ENCODE measurements around the gene S100A16.

S100A16 gene

DNA sequence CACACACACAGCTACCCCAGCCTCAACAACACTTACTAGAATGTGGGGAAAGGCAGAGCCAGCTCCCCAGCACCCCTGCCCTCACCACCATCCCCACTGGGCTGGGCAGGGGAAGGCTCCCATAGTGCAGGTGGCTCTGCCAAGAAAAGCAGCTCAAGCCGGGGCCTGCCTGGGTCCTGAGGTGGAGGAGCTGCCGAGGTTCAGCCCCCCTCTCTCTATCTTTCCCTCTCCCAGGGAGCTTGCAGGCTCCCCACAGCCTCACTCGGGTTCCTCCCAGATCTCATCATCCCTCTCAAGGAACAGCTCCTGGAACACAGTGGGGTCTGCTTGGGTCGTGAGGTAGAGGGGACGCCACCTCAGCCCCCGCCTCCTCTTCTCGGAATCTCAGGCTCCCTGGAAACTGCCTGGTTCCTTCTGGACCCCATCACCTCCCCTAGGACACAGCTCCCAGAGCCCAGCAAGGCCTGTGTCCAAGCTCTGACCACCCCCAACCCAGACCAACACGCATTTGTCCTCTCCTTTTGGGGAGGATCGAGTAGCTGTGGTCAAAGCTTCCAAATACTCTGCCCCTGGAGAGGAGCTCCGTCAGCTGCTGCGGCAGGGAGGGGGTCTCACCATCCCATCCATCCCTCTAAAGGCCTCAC is 704 bp downstream of the S100A16 start:
- H3K4me2 ChIP-seq (ENCODE audit: low read depth, low read length, poor library complexity, severe bottlenecking): no peak overlapping the region
- no peak overlapping the region for H3K4me3 ChIP-seq (ENCODE audit: low read length, poor library complexity, severe bottlenecking)
- H3K9me2 ChIP-seq (replicated peaks; ENCODE audit: low read depth, low read length): no peaks in the 10 kb centered on the region
- no peaks in the 10 kb centered on the region for H3K27me3 ChIP-seq (ENCODE audit: insufficient read depth, low read length, poor library complexity, severe bottlenecking)
- H3F3A ChIP-seq (ENCODE audit: low read depth): no peaks in the 10 kb centered on the region
- H3K9me3 ChIP-seq (ENCODE audit: insufficient read depth, low read depth, low read length): no peaks in the 10 kb centered on the region
- TF ChIP-seq, protein P1, sequence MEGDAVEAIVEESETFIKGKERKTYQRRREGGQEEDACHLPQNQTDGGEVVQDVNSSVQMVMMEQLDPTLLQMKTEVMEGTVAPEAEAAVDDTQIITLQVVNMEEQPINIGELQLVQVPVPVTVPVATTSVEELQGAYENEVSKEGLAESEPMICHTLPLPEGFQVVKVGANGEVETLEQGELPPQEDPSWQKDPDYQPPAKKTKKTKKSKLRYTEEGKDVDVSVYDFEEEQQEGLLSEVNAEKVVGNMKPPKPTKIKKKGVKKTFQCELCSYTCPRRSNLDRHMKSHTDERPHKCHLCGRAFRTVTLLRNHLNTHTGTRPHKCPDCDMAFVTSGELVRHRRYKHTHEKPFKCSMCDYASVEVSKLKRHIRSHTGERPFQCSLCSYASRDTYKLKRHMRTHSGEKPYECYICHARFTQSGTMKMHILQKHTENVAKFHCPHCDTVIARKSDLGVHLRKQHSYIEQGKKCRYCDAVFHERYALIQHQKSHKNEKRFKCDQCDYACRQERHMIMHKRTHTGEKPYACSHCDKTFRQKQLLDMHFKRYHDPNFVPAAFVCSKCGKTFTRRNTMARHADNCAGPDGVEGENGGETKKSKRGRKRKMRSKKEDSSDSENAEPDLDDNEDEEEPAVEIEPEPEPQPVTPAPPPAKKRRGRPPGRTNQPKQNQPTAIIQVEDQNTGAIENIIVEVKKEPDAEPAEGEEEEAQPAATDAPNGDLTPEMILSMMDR (conservative IDR thresholded peaks at IDR 0.05; ENCODE audit: low read length): no peak
- TF ChIP-seq EZH2phosphoT487 (IDR thresholded peaks at IDR 0.05; ENCODE audit: borderline replicate concordance): no peak
- H3K9ac ChIP-seq (ENCODE audit: low read depth, low read length, poor library complexity, severe bottlenecking): no peak overlapping the region
- H4K20me1 ChIP-seq (ENCODE audit: insufficient read depth, low read length, poor library complexity, severe bottlenecking): no peaks in the 10 kb centered on the region
- no peak overlapping the region for H2AFZ ChIP-seq (ENCODE audit: low read length)
- no peaks in the 10 kb centered on the region for H3K36me3 ChIP-seq (ENCODE audit: insufficient read depth, low read length)
- H3K4me1 ChIP-seq (ENCODE audit: insufficient read depth, low read length, poor library complexity, severe bottlenecking): no peaks in the 10 kb centered on the region
- no peaks in the 10 kb centered on the region for H3K79me2 ChIP-seq (ENCODE audit: insufficient read depth, low read length)

DNA sequence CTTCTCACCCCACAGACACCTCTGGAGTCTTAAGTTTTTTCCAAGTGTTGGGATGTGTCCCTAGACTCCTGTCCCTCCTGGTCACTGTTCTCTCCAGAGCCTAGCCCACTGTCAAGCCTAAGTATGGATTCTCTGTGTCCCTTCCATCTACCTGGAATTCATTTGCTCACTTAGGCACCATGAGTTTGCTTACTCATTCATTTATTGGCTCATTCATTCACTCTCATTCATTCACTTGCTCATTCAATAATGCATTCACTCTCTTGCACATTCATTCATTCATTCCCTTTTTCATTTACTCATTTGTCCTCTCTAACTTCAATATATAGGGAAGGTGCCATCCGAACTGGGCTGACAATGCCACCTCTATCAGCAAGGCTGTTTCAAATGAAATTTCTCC is 1.6 kb downstream of the S100A16 start:
- no peaks in the 10 kb centered on the region for H3K27me3 ChIP-seq (ENCODE audit: insufficient read depth, low read length, poor library complexity, severe bottlenecking)
- TF ChIP-seq, protein P1 (conservative IDR thresholded peaks at IDR 0.05; ENCODE audit: low read length): no peak
- no peak for TF ChIP-seq EZH2phosphoT487 (IDR thresholded peaks at IDR 0.05; ENCODE audit: borderline replicate concordance)
- H3K4me3 ChIP-seq (ENCODE audit: low read length, poor library complexity, severe bottlenecking): no peak overlapping the region
- no peaks in the 10 kb centered on the region for H3K4me1 ChIP-seq (ENCODE audit: insufficient read depth, low read length, poor library complexity, severe bottlenecking)
- H3K79me2 ChIP-seq (ENCODE audit: insufficient read depth, low read length): no peaks in the 10 kb centered on the region
- no peaks in the 10 kb centered on the region for H3K9me3 ChIP-seq (ENCODE audit: insufficient read depth, low read depth, low read length)
- H3K9ac ChIP-seq (ENCODE audit: low read depth, low read length, poor library complexity, severe bottlenecking): no peak overlapping the region
- H3F3A ChIP-seq (ENCODE audit: low read depth): no peaks in the 10 kb centered on the region
- no peak overlapping the region for H3K4me2 ChIP-seq (ENCODE audit: low read depth, low read length, poor library complexity, severe bottlenecking)
- no peaks in the 10 kb centered on the region for H3K36me3 ChIP-seq (ENCODE audit: insufficient read depth, low read length)
- H3K9me2 ChIP-seq (replicated peaks; ENCODE audit: low read depth, low read length): no peaks in the 10 kb centered on the region
- H2AFZ ChIP-seq (ENCODE audit: low read length): no peak overlapping the region
- H4K20me1 ChIP-seq (ENCODE audit: insufficient read depth, low read length, poor library complexity, severe bottlenecking): no peaks in the 10 kb centered on the region

DNA sequence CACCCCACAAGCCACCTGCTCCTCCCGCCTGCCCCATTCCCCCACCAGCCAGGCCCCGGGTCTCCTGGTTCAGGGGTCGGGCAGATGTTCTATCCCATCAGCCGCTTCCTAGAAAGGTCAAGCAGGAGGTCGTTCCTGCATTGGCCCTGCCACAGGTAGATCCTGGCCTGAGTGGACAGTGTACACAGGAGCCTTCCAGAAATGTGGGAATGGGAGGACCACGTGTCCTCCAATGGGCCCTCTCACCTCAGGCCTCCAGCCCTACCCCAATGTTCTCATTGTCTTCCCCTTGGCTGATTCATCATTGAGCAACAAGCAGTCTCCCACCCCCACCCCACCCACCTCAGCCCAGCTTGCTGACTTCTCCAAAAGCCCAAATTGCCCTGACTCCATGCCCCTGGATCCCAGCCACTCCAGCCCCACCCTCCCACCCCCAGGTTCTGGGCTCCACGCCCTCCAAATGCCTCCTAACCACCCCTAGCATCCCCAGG is 2.1 kb downstream of the S100A16 start:
- Histone ChIP-seq H3K9me2 (replicated peaks; ENCODE audit: low read depth, low read length) (no peaks in the 10 kb centered on the region), H3K4me3 (ENCODE audit: low read length, poor library complexity, severe bottlenecking) (no peak overlapping the region), H3K9ac (ENCODE audit: low read depth, low read length, poor library complexity, severe bottlenecking) (no peak overlapping the region), H3K9me3 (ENCODE audit: insufficient read depth, low read depth, low read length) (no peaks in the 10 kb centered on the region), H3K4me2 (ENCODE audit: low read depth, low read length, poor library complexity, severe bottlenecking) (no peak overlapping the region), H2AFZ (ENCODE audit: low read length) (no peak overlapping the region), H3K27me3 (ENCODE audit: insufficient read depth, low read length, poor library complexity, severe bottlenecking) (no peaks in the 10 kb centered on the region), H3F3A (ENCODE audit: low read depth) (no peaks in the 10 kb centered on the region), H4K20me1 (ENCODE audit: insufficient read depth, low read length, poor library complexity, severe bottlenecking) (no peaks in the 10 kb centered on the region), H3K36me3 (ENCODE audit: insufficient read depth, low read length) (no peaks in the 10 kb centered on the region), H3K79me2 (ENCODE audit: insufficient read depth, low read length) (no peaks in the 10 kb centered on the region), H3K4me1 (ENCODE audit: insufficient read depth, low read length, poor library complexity, severe bottlenecking) (no peaks in the 10 kb centered on the region)
- TF ChIP-seq, protein P1 (conservative IDR thresholded peaks at IDR 0.05; ENCODE audit: low read length): no peak
- TF ChIP-seq EZH2phosphoT487 (IDR thresholded peaks at IDR 0.05; ENCODE audit: borderline replicate concordance): no peak
